ENCODE results near the gene TRERF1. TPM values are rescaled to one million over a fixed set of nuclear protein-coding genes. Genes with fewer than 3 reads are reported as not detected.

The TRERF1 gene
- total and polyA plus RNA-seq, 2 of the 8 experiments (the other 6 are each of a cell fraction or from before 2014, with no cell fraction given), result 10.8 to 21.5 TPM

DNA sequence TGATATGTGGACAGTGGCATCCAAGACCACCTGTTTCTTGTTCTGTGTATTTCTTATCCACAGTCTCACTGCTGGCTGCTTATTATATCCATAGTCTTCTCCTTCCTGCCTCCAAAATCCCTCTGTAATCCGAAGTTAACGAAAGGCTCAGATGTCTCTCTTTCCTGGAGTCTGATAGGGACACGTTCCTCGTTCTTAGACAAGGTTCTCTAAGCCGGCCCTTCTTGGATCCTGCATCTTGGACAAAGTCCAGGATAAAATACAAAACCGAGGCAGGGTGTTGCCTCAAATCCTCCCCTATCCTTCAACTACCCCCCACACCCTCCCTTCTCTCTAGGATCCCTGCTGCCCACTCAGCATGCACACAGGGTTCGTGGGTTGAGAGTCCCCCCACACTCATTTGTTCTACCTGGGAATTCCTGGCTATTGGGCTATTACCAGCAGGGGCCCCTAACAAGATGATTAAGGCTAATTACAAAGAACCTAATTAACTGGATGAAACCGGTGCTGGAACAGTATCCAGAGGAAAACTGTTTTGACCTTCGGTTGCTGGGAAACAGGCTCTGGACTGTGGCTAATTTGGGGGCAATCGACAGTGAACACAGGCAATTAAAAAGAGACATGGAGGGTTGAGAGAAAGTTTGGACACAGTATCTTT lies 201.3 kb downstream of the TRERF1 start (continued):
- TF ChIP-seq CBX5 (IDR thresholded peaks at IDR 0.05; ENCODE audit: low read depth, low read length) (no peak), GTF2F1 (IDR thresholded peaks at IDR 0.05; ENCODE audit: borderline replicate concordance, low read depth, low read length) (no peak), BACH1 (IDR thresholded peaks at IDR 0.05; ENCODE audit: low read length) (no peak), CHD1 (IDR thresholded peaks at IDR 0.05; ENCODE audit: low read depth, low read length) (no peak)

Measured in H1 (cell line).